GM12891 (cell line): Measurements from ENCODE around the gene ZNF385A.

Source experiments
- DNase-seq: peaks from one replicate; pipeline ENCODE4 v3.0.0; 2011; ENCODE audit warnings: low spot score; ENCODE audit not compliant: insufficient read length
- FAIRE-seq: peaks from 2 replicates; lab custom pipeline; 2011; peaks lifted over from hg19 to GRCh38; lab: Jason Lieb, UNC
- PAX5 ChIP-seq: IDR thresholded peaks from 2 replicates; pipeline ENCODE4 v1.6.1; 2011; ENCODE audit warnings: low read length, moderate library complexity, mild to moderate bottlenecking; ENCODE audit not compliant: insufficient read depth, severe bottlenecking
- POLR2A ChIP-seq: IDR thresholded peaks from 2 replicates; pipeline ENCODE4 v1.6.1; 2011; ENCODE audit warnings: low read depth, low read length, control low read depth
- POLR2AphosphoS5 ChIP-seq: IDR thresholded peaks from 2 replicates; pipeline ENCODE4 v1.6.1; 2011; ENCODE audit warnings: low read depth, low read length, control low read depth
- POU2F2 ChIP-seq: IDR thresholded peaks from 2 replicates; pipeline ENCODE4 v1.6.1; 2011; ENCODE audit warnings: low read depth, mild to moderate bottlenecking, control low read depth, low read length, moderate library complexity
- SPI1 ChIP-seq: IDR thresholded peaks from 2 replicates; pipeline ENCODE4 v1.6.1; 2011; ENCODE audit warnings: low read depth, low read length, control low read depth
- TAF1 ChIP-seq: IDR thresholded peaks from 2 replicates; pipeline ENCODE4 v1.6.1; 2011; ENCODE audit warnings: low read depth, low read length, control low read depth

ZNF385A gene

DNA sequence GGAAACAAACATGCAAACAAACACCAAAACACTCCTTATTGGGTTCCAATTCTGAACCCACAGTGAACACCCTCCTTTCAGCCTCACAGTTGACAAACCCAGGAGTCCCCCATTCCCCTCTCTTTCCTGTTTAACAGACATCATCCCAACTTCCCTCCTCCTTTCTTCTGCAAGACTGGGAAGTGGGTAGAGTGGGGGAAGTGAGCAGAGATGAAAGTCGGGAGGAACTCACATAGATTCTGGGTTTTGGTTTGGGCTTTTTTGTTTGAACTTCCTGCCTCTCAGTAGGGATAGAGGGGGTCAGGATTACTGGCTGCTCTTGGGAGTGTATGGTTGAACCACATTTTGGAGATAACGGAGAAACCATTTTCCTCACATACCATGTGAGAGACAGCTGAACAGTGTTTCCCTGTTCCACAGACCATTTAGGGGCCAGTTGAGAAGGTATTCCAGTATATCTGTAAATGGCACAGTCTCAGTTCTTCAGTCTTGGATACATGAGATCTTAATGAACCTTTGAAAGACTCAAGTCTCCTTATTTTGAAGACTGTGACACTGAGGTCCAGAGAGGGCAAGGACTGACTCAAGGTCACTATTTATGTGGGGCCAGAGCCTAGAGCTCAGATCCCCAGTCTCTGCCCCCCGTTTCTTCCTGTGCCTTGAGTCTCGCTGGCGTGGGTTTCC lies 16.4 kb downstream of the ZNF385A start:
- no peak for DNase-seq
- FAIRE-seq = peak; percentile 58
- TF ChIP-seq POLR2AphosphoS5 (no peak), SPI1 (no peak), POU2F2 (no peak), POLR2A (no peak), TAF1 (no peak), PAX5 (no peak)

DNA sequence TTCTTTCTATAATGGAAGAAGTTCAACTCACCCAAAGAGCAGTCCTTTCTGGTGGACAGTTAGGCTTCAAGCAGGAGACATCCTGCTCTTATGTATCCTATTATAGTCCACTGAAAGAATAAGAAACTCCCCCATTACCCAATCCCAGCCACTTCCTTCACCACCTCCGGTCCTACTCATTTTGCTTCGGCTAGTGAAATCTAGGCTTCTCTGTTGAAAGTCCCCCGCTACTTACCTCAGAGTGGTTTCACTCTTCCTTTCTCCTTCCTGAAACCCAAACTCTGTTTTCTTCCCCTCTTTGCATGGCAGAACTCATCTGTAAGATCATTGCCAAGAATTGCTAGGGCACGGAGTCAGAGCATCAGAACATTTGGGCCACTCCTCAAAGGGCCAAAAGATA lies 20.1 kb downstream of the ZNF385A start, which contains the start of gene GPR84:
GPR84 (minus strand) TSS at position 74 of the 400 bp plus-strand sequence. CDS start 635 bp downstream, outside the sequence.
- FAIRE-seq (peak; percentile 68), DNase-seq (no peak)
- no peak for TF ChIP-seq POLR2AphosphoS5
- no peak; the same call in 1 of the 2 replicates for TF ChIP-seq TAF1
- TF ChIP-seq PAX5 = no peak
- no peak for TF ChIP-seq POU2F2
- TF ChIP-seq SPI1 = peak; percentile 49
- 0 out of 2 replicates have a peak, but pooled peaks have one; percentile 21 for TF ChIP-seq POLR2A

DNA sequence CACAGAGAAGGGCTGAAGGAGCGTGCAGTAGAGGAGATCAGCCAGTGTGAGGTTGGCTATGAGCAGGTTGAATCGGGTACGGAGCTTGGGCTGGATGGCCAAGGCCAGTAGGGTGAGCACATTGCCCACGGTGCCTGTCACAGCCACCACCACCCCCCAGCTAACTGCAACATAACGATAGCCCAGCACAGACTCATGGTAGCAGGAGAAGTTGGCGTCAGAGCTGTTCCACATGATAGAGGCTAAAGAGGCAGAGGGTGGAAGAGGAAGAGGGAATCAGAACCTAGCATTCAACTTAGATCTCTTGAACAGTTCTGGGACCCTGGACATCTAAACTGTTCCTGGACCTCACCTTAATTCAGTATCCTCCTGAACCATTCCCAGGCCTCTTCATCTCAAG lies 20.9 kb downstream of the ZNF385A start:
- DNase-seq = no peak
- TF ChIP-seq POLR2A = no peak
- TF ChIP-seq TAF1 = no peak
- no peak for TF ChIP-seq POLR2AphosphoS5
- TF ChIP-seq POU2F2 = no peak
- no peak for TF ChIP-seq SPI1
- TF ChIP-seq PAX5 = no peak
- no peak for FAIRE-seq

DNA sequence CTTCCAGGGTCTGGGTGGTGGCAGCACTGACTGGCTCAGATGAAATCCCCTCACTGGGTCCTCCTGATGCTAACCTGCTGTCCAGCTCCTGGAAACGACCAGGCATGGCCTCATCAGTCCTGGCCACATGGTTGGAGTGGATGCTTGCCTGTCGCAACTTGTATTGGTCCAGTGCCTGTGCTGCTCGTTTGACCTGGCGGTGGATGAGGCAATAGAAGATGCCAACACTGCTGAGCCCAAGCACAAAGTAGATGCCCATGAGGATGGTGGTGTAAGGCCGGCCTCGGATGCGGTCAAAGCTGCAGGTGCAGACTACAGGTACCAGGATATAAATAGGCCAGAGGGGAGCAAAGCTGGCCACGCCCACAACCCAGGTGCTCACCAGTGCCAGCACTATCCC lies 21.5 kb downstream of the ZNF385A start:
- TF ChIP-seq POU2F2 (no peak), POLR2AphosphoS5 (no peak), TAF1 (no peak), SPI1 (no peak), PAX5 (no peak), POLR2A (no peak)
- no peak for FAIRE-seq

DNA sequence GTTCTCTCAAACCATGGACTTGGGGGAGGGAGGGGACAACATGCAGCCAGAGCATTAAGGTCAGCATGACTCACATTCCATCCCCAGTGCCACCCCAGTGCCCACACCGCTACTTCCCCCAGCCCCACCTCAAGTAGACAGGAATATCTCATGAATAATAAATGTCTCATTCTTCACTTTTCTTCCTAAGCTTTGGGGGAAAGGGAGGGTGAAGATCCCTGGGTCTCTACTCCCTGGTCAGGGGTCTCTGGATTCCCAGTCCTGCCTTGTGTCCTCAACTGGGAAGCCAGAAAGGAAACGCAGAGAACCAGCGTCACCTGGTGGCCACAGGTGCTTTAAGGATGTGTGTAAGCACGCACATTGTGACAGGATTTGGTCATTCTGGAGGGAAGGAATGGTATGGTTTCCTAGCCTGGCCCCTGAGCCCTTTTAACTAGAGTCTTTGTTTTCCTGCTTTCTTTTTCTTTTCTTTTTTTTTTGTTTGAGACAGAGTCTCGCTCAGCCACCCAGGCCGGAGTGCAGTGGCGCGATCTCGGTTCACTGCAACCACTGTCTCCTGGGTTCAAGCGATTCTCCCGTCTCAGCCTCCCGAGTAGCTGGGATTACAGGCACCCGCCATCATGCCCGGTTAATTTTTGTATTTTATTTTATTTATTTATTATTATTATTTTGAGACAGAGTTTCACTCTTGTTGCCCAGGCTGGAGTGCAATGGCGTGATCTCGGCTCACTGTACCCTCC lies 23.6 kb downstream of the ZNF385A start:
- FAIRE-seq (peak; percentile 68), DNase-seq (no peak)
- TF ChIP-seq PAX5 = no peak
- no peak for TF ChIP-seq POLR2A
- no peak for TF ChIP-seq POLR2AphosphoS5
- TF ChIP-seq POU2F2 = no peak
- TF ChIP-seq TAF1 = no peak
- no peak for TF ChIP-seq SPI1

More for the DNA sequence above, 21.5 kb downstream of the ZNF385A start:
- DNase-seq = no peak

DNA sequence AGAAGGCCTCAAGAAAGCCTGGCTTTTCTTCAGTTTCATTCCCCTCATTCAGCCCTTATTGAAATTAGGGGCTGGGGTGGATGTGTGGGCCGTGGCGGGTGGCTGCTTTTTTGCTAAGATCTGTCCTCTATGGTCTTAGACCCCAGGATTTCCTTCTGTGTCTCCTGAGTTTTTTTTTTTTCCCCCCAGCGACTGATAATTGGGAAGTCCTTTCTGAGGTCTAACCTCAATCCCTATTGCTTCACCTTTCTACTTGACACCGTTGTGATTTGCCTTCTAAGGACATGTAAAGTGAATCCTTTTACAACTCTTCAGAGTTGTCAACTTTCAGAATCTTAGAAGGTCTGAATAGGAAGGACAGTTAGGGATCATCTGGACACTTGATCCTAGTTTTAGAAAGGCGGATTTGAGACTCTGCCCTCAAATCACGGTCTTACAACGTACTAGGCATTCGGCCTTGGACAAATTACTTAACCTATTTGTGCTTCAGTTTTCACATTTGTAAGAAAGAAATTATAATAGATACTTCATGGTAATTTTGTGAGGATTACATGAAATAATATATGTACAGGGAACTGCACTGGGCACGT lies 24.7 kb downstream of the ZNF385A start:
- TF ChIP-seq PAX5 (no peak), SPI1 (no peak), TAF1 (no peak)
- FAIRE-seq = no peak
- no peak for DNase-seq

DNA sequence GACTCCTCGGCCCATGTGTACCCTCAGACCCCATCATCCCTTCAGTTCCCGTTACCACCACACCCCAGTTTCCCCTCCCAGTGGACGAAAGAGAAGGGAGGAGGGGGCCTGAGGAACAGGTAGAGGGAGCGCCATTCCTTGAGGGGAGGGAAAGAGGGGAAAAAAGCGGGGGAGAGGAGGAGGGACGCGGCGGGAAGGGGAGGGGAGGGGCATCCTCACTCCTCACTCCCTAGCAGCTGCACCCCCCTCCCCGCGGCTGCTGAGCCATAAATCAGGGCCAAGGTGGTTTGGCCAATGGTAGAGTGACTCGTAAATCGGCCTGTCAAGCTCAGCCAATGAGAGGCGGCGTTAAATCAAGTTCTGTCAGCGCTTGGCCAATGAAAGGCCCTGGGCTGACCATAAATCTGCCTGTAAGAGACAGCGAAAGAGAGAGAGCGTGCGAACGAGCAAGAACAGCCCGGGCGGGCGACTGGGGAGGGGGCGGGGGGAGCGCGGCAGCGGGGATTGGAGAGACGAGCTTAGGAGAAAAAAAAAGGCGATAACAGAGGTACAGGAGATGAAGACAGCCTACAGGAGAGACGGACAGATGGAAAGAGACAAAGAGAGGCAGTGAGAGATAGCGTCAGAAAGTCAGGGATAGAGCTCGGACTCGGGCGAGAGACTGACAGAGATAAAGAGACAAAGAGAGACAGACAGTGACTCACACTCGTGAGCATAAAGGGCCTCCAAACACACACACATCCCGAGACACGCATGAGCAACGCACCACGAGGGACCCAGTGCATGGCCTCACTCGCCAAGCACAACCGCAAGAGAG lies 25.4 kb downstream of the ZNF385A start:
- peak; percentile 84 for DNase-seq
- FAIRE-seq = peak; percentile 98
- 0 out of 2 replicates have a peak, but pooled peaks have one; percentile 36 for TF ChIP-seq POLR2A
- no peak for TF ChIP-seq POLR2AphosphoS5
- no peak for TF ChIP-seq SPI1

DNA sequence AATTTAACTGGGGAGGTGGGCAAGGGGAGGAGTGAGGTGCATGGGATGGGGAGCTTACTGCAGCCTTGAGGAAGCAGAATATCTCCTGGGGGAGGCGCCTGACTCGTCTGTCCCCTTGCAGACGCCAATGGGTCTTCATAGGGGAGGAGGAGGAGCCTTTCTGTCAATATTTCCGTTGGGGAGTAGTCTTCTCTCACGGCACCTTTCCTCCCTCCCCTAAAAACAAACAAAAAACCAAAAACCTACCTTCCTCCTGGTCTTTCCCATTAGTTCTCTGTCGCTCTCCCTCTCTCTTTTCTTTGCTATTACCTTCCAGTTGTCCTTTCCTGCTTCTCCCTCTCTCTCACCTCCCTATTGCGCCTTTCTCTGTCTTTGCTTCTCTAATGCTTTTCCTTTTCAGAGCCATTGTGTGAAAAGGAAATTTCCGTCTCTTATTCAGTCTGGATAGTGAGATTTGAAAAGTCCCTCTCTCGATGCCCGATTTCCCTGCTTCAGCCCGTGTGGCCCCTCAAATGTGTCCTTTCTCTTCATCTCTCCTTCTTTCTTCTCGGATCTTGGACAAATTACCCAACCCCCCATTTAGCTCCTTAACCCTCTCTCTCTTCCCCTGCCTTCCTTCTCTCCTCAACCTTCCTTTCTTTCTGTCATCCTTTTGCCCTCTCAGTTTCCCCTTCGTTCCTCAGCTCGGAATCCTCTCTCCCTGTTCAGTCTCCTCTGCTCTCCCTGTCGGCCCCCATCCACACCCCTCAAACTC lies 26.2 kb downstream of the ZNF385A start:
- TF ChIP-seq POLR2A = no peak
- TF ChIP-seq POLR2AphosphoS5 = 0 out of 2 replicates have a peak, but pooled peaks have one; percentile 40
- FAIRE-seq (no peak), DNase-seq (peak; percentile 53)

DNA sequence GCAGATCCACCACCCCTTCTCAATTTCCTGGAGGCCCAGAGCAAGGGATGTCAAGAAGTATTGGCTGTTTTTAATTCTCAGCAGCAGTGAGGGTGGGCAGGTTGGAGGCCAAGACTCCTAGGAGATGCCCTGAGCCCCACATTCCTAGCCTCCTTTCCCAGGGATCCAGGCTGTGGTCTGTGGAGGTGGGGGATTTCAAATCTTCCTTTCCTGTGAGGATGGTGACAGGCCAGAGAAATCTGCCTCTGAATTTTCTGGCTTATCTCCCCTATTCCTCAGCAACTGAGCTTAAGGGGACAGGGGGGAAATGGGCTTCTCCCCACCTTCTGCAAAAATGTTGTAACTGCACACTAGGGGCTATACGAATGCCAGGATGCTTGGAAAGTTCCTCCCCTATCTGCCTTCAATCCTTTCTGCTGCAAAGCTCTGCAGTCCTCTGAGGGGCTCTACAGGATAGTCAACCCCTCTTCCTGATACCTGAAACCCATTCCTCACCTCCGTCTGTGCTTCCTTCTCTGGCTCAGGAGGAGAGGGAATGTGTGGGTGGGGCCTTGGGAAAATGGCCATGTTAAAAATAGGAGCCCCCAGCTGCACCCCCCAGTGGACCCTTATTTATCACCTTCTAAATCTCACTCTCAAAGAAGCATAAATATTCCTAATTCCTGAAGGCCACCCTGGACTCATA lies 26.9 kb downstream of the ZNF385A start:
- no peak for DNase-seq
- TF ChIP-seq POLR2AphosphoS5 (no peak), TAF1 (no peak), POLR2A (no peak), POU2F2 (no peak), SPI1 (no peak), PAX5 (no peak)
- no peak for FAIRE-seq
